WTC11 (cell line): ENCODE results near the gene CDPF1. TPM values are rescaled to one million over a fixed set of nuclear protein-coding genes. Genes with fewer than 3 reads are reported as not detected.

ENCODE experiments used
- ATAC-seq: fragments of 200-7000 bp; cut with Tn5 transposase; 2 replicates; pipeline ENCODE4 v1.10.0; 2021; ENCODE audit warnings: mild to moderate bottlenecking, moderate library complexity
- CTCF ChIA-PET: fragments of 300-600 bp; sonication (Branson Sonifier 250); formaldehyde crosslinking; loops from one replicate; lab custom pipeline; 2021; ENCODE audit warnings: antibody characterized with exemption; lab: Charles Lee
- POLR2A ChIA-PET: fragments of 350-600 bp; sonication (Branson Sonifier 250); formaldehyde crosslinking; loops from one replicate; lab custom pipeline; 2021; ENCODE audit warnings: antibody characterized with exemption; lab: Charles Lee
- DNase-seq: peaks from one replicate; pipeline ENCODE4 v3.0.0; 2021; ENCODE audit warnings: low spot score
- H3K27ac Mint-ChIP-seq: 2 replicates; pipeline ENCODE4 v1.8.0; 2021; ENCODE audit warnings: mixed read lengths
- H3K27me3 Mint-ChIP-seq: 2 replicates; pipeline ENCODE4 v1.8.0; 2021; ENCODE audit warnings: low read depth, mild to moderate bottlenecking, moderate library complexity, mixed read lengths
- H3K36me3 Mint-ChIP-seq: 2 replicates; pipeline ENCODE4 v1.8.0; 2021; ENCODE audit warnings: mixed read lengths
- H3K4me1 Mint-ChIP-seq: 2 replicates; pipeline ENCODE4 v1.8.0; 2022; ENCODE audit warnings: mixed read lengths
- H3K4me3 Mint-ChIP-seq: 2 replicates; pipeline ENCODE4 v1.8.0; 2021; ENCODE audit warnings: mild to moderate bottlenecking, moderate library complexity, mixed read lengths
- H3K9me3 Mint-ChIP-seq: 2 replicates; pipeline ENCODE4 v1.8.0; 2021; ENCODE audit warnings: mixed read lengths
- CBFB ChIP-seq: sonication (generic); formaldehyde crosslinking; IDR thresholded peaks from 2 replicates; pipeline ENCODE4 v1.8.1; 2022; ENCODE audit warnings: mild to moderate bottlenecking, low read depth, missing genetic modification reagents
- FOXP1 ChIP-seq: sonication (generic); formaldehyde crosslinking; IDR thresholded peaks from 2 replicates; pipeline ENCODE4 v1.8.0; 2022; ENCODE audit warnings: missing genetic modification reagents, mild to moderate bottlenecking, moderate library complexity, borderline replicate concordance
- GABPB1 ChIP-seq: sonication (generic); formaldehyde crosslinking; IDR thresholded peaks from 2 replicates; pipeline ENCODE4 v1.8.1; 2023; ENCODE audit warnings: mild to moderate bottlenecking, missing genetic modification reagents
- JUN ChIP-seq: sonication (generic); formaldehyde crosslinking; IDR thresholded peaks from 2 replicates; pipeline ENCODE4 v1.8.0; 2023; ENCODE audit warnings: mild to moderate bottlenecking, missing genetic modification reagents
- MXD4 ChIP-seq: fragments of 250-450 bp; sonication (Bioruptor Pico); IDR thresholded peaks from 2 replicates; pipeline ENCODE4 v1.8.0; 2021; ENCODE audit warnings: mild to moderate bottlenecking, moderate library complexity, borderline replicate concordance
- NFATC4 ChIP-seq: fragments of 250-450 bp; sonication (Bioruptor Pico); IDR thresholded peaks from 2 replicates; pipeline ENCODE4 v1.9.0; 2021; ENCODE audit warnings: mild to moderate bottlenecking
- NR2C2 ChIP-seq: sonication (generic); formaldehyde crosslinking; IDR thresholded peaks from 2 replicates; pipeline ENCODE4 v1.8.0; 2022; ENCODE audit warnings: mild to moderate bottlenecking, missing genetic modification reagents
- OVOL2 ChIP-seq: fragments of 250-450 bp; sonication (Bioruptor Pico); IDR thresholded peaks from 2 replicates; pipeline ENCODE4 v1.9.0; 2021; ENCODE audit warnings: mild to moderate bottlenecking, borderline replicate concordance
- RORB ChIP-seq: fragments of 250-450 bp; sonication (Bioruptor Pico); IDR thresholded peaks from 2 replicates; pipeline ENCODE4 v1.9.0; 2021; ENCODE audit warnings: mild to moderate bottlenecking
- SMAD3 ChIP-seq: sonication (generic); formaldehyde crosslinking; IDR thresholded peaks from 2 replicates; pipeline ENCODE4 v1.8.0; 2022; ENCODE audit warnings: missing genetic modification reagents, mild to moderate bottlenecking, borderline replicate concordance
- TEAD4 ChIP-seq: sonication (generic); formaldehyde crosslinking; IDR thresholded peaks from 2 replicates; pipeline ENCODE4 v1.8.0; 2022; ENCODE audit warnings: mild to moderate bottlenecking, missing genetic modification reagents
- ZBTB21 ChIP-seq: sonication (generic); formaldehyde crosslinking; IDR thresholded peaks from 2 replicates; pipeline ENCODE4 v1.8.1; 2023; ENCODE audit warnings: mild to moderate bottlenecking, missing genetic modification reagents, borderline replicate concordance
- ZNF121 ChIP-seq: sonication (generic); formaldehyde crosslinking; IDR thresholded peaks from 2 replicates; pipeline ENCODE4 v1.8.0; 2023; ENCODE audit warnings: missing genetic modification reagents
- total RNA-seq: library from RNA; stranded (reverse); gene quantifications from 3 replicates; pipeline ENCODE4 v1.2.3, GENCODE V29; 2021
- TF ChIP-seq, protein P1 (sequence below): sonication (generic); formaldehyde crosslinking; conservative IDR thresholded peaks from 2 replicates; pipeline ENCODE4 v1.8.1; 2023; ENCODE audit warnings: mild to moderate bottlenecking, low read depth, missing genetic modification reagents, moderate library complexity
- TF ChIP-seq, protein P2 (sequence below): sonication (generic); formaldehyde crosslinking; IDR thresholded peaks from 2 replicates; pipeline ENCODE4 v1.8.0; 2022; ENCODE audit warnings: missing genetic modification reagents
- TF ChIP-seq, protein P3 (sequence below): fragments of 250-450 bp; sonication (Bioruptor Pico); conservative IDR thresholded peaks from 2 replicates; pipeline ENCODE4 v1.9.0; 2021; ENCODE audit warnings: mild to moderate bottlenecking
- TF ChIP-seq, protein P4 (sequence below): sonication (generic); formaldehyde crosslinking; IDR thresholded peaks from 2 replicates; pipeline ENCODE4 v1.8.0; 2023; ENCODE audit warnings: missing genetic modification reagents, mild to moderate bottlenecking, borderline replicate concordance
- TF ChIP-seq, protein P5 (sequence below): sonication (generic); formaldehyde crosslinking; IDR thresholded peaks from 2 replicates; pipeline ENCODE4 v1.8.0; 2022; ENCODE audit warnings: mild to moderate bottlenecking, missing genetic modification reagents

Gene CDPF1
- total RNA-seq, 1 experiment from 2014 or later, result 11.5 TPM

DNA sequence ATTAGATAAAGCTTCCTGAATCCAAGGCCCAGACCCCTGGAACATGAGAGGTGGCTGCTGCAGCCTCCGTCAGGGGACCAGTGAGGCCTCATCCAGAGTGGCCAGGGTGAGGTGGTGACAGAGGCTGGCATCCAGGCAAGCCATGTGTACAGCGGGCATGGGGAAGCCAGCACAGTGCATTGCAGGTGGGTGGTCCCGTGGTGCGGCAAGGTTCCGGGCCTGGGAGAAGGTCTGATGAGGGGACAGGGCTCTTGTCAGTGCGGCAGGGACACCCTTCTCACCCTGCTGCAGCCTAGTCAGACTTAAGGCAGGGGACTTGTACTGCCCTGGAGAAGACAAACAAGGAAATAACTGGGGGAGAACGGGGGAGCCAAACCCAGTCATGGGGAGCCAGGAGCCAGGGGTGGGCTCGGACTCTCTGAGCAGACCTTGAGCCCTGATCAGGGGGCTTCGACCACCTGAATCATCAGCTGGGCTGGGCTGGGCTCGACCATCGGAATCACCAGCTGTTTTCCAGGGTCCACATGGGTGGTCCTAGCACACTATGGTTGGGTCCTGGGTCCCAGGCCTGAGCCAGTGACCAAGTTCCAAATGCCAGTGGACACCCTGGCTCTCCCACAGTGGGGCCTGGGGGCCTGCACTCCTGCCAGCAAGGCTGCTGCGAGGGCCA is 22.8 kb upstream of the CDPF1 start (continued):
- TF ChIP-seq, protein P1, sequence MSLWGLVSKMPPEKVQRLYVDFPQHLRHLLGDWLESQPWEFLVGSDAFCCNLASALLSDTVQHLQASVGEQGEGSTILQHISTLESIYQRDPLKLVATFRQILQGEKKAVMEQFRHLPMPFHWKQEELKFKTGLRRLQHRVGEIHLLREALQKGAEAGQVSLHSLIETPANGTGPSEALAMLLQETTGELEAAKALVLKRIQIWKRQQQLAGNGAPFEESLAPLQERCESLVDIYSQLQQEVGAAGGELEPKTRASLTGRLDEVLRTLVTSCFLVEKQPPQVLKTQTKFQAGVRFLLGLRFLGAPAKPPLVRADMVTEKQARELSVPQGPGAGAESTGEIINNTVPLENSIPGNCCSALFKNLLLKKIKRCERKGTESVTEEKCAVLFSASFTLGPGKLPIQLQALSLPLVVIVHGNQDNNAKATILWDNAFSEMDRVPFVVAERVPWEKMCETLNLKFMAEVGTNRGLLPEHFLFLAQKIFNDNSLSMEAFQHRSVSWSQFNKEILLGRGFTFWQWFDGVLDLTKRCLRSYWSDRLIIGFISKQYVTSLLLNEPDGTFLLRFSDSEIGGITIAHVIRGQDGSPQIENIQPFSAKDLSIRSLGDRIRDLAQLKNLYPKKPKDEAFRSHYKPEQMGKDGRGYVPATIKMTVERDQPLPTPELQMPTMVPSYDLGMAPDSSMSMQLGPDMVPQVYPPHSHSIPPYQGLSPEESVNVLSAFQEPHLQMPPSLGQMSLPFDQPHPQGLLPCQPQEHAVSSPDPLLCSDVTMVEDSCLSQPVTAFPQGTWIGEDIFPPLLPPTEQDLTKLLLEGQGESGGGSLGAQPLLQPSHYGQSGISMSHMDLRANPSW (CRISPR knock-in tag), result no peak
- TF ChIP-seq OVOL2 (CRISPR knock-in tag) (no peak), MXD4 (CRISPR knock-in tag) (no peak), ZNF121 (no peak), NR2C2 (no peak)

DNA sequence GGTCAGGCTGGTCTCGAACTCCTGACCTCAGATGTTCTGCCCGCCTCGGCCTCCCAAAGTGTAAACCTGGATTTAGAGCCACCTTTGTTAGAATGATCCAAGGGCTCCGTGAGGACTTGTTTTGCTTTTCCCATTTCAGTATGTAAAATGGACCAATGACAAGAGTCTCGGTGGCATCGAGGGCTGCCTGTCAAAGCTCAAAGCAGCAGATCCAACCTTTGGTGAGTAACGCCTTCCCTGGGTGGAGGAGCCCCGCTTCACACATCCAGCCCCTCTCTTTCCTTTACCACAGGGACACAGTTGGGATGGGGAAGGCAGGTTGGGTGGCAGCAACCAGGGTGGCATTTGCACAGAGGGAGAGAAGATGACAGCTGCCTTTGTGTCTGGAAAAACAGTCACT is 22.1 kb upstream of the CDPF1 start:
- TF ChIP-seq JUN, result no peak
- TF ChIP-seq TEAD4 (CRISPR knock-in tag), result no peak
- no peak for TF ChIP-seq NFATC4 (CRISPR knock-in tag)
- TF ChIP-seq, protein P2, sequence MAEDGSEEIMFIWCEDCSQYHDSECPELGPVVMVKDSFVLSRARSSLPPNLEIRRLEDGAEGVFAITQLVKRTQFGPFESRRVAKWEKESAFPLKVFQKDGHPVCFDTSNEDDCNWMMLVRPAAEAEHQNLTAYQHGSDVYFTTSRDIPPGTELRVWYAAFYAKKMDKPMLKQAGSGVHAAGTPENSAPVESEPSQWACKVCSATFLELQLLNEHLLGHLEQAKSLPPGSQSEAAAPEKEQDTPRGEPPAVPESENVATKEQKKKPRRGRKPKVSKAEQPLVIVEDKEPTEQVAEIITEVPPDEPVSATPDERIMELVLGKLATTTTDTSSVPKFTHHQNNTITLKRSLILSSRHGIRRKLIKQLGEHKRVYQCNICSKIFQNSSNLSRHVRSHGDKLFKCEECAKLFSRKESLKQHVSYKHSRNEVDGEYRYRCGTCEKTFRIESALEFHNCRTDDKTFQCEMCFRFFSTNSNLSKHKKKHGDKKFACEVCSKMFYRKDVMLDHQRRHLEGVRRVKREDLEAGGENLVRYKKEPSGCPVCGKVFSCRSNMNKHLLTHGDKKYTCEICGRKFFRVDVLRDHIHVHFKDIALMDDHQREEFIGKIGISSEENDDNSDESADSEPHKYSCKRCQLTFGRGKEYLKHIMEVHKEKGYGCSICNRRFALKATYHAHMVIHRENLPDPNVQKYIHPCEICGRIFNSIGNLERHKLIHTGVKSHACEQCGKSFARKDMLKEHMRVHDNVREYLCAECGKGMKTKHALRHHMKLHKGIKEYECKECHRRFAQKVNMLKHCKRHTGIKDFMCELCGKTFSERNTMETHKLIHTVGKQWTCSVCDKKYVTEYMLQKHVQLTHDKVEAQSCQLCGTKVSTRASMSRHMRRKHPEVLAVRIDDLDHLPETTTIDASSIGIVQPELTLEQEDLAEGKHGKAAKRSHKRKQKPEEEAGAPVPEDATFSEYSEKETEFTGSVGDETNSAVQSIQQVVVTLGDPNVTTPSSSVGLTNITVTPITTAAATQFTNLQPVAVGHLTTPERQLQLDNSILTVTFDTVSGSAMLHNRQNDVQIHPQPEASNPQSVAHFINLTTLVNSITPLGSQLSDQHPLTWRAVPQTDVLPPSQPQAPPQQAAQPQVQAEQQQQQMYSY (CRISPR knock-in tag), result no peak
- TF ChIP-seq GABPB1 (CRISPR knock-in tag), result no peak
- TF ChIP-seq, protein P3, sequence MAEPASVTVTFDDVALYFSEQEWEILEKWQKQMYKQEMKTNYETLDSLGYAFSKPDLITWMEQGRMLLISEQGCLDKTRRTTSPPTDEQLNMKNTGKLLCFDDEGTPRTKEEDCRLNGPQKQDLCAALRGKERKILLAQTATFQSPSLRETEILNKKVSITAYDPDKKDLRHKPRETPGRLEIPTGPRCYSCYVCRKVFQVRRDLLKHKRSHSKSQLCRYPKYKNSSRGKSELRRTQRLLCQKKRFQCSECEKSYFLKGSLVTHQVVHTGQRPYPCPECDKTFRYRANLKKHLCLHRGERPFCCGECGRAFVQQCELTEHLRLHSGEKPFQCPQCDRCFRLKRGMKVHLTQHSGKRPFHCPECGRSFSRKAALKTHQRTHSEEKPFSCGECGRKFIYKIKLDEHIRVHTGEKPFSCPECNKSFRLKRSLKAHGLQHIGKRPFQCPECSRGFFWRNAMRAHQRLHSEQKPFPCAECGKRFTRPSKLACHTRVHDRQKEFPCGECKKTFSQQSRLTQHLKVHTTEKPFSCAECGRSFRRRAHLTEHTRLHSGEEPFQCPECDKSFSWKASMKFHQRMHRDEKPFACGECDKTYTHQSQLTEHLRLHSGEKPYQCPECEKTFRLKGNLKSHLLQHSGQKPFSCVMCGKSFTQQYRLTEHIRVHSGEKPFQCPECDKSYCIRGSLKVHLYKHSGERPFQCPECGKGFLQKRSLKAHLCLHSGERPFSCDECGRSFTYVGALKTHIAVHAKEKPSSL (CRISPR knock-in tag), result no peak
- no peak for TF ChIP-seq FOXP1 (CRISPR knock-in tag)
- no peak for TF ChIP-seq RORB

DNA sequence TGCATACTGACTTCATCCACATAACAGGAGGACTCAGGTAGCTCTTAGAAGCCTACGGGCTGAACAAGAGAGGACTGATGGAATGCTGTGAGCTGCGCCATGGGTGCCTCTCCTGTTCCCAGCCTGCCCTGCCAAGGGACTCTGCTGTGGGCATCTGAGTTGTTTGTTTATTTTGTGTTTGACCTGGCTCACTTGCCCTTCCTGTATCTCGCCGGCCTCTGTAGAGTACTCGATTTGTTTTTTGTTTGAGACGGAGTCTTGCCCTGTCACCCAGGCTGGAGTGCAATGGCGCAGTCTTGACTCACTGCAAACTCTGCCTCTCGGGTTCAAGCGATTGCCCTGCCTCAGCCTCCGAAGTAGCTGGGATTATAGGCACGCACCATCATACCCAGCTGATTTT is 19.5 kb upstream of the CDPF1 start:
- peaks cover 31% of the 10 kb centered on the region for H3K27me3 Mint-ChIP-seq
- peaks cover 24% of the 10 kb centered on the region for H3K36me3 Mint-ChIP-seq
- H3K9me3 Mint-ChIP-seq, result peaks cover 20% of the 10 kb centered on the region
- no peak overlapping the region; the same call in 1 of the 2 replicates for H3K4me3 Mint-ChIP-seq
- ChIA-PET POLR2A (interaction anchor here (0.6 kb wide), 1 partner anchor 100 kb away, joined by 3 read pairs; no protein-coding TSS in a partner anchor), CTCF (interaction anchor here (1.4 to 1.8 kb wide), 2 partner anchors 98 to 275 kb away, joined by 5 to 6 read pairs; no protein-coding TSS in a partner anchor)
- peaks cover 8% of the 10 kb centered on the region for H3K4me1 Mint-ChIP-seq
- H3K27ac Mint-ChIP-seq, result peak overlapping the region; percentile 22; the same call in 1 of the 2 replicates
- no peak for DNase-seq
- ATAC-seq, result no peak
- TF ChIP-seq ZBTB21 (CRISPR knock-in tag) (no peak), SMAD3 (CRISPR knock-in tag) (no peak), CBFB (CRISPR knock-in tag) (no peak)
- TF ChIP-seq, protein P4, sequence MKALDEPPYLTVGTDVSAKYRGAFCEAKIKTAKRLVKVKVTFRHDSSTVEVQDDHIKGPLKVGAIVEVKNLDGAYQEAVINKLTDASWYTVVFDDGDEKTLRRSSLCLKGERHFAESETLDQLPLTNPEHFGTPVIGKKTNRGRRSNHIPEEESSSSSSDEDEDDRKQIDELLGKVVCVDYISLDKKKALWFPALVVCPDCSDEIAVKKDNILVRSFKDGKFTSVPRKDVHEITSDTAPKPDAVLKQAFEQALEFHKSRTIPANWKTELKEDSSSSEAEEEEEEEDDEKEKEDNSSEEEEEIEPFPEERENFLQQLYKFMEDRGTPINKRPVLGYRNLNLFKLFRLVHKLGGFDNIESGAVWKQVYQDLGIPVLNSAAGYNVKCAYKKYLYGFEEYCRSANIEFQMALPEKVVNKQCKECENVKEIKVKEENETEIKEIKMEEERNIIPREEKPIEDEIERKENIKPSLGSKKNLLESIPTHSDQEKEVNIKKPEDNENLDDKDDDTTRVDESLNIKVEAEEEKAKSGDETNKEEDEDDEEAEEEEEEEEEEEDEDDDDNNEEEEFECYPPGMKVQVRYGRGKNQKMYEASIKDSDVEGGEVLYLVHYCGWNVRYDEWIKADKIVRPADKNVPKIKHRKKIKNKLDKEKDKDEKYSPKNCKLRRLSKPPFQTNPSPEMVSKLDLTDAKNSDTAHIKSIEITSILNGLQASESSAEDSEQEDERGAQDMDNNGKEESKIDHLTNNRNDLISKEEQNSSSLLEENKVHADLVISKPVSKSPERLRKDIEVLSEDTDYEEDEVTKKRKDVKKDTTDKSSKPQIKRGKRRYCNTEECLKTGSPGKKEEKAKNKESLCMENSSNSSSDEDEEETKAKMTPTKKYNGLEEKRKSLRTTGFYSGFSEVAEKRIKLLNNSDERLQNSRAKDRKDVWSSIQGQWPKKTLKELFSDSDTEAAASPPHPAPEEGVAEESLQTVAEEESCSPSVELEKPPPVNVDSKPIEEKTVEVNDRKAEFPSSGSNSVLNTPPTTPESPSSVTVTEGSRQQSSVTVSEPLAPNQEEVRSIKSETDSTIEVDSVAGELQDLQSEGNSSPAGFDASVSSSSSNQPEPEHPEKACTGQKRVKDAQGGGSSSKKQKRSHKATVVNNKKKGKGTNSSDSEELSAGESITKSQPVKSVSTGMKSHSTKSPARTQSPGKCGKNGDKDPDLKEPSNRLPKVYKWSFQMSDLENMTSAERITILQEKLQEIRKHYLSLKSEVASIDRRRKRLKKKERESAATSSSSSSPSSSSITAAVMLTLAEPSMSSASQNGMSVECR (CRISPR knock-in tag), result no peak
- TF ChIP-seq, protein P5, sequence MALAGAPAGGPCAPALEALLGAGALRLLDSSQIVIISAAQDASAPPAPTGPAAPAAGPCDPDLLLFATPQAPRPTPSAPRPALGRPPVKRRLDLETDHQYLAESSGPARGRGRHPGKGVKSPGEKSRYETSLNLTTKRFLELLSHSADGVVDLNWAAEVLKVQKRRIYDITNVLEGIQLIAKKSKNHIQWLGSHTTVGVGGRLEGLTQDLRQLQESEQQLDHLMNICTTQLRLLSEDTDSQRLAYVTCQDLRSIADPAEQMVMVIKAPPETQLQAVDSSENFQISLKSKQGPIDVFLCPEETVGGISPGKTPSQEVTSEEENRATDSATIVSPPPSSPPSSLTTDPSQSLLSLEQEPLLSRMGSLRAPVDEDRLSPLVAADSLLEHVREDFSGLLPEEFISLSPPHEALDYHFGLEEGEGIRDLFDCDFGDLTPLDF (CRISPR knock-in tag), result no peak

More for the DNA sequence above, 22.1 kb upstream of the CDPF1 start:
- no peak overlapping the region for H3K27ac Mint-ChIP-seq
- DNase-seq (no peak), ATAC-seq (no peak)
- no peak overlapping the region for H3K4me3 Mint-ChIP-seq
- peaks cover 5% of the 10 kb centered on the region for H3K27me3 Mint-ChIP-seq
- H3K36me3 Mint-ChIP-seq, result peaks cover 21% of the 10 kb centered on the region
- POLR2A ChIA-PET, result no interaction called here
- peaks cover 7% of the 10 kb centered on the region for H3K9me3 Mint-ChIP-seq
- CTCF ChIA-PET, result no interaction called here
- H3K4me1 Mint-ChIP-seq, result peaks cover 6% of the 10 kb centered on the region
